B cell (primary cell): ENCODE results near the gene PLCG2. TPM values are rescaled to one million over a fixed set of nuclear protein-coding genes. Genes with fewer than 3 reads are reported as not detected.

Experiments
- ATAC-seq: fragments of 200-7000 bp; cut with Tn5 transposase; one replicate; pipeline ENCODE4 v1.10.0; 2021; ENCODE audit warnings: low read depth, mild to moderate bottlenecking, moderate number of reproducible peaks, moderate library complexity
- CTCF ChIA-PET: fragments of 350-600 bp; sonication (Branson Sonifier 250); formaldehyde crosslinking; loops from one replicate; lab custom pipeline; 2021; ENCODE audit warnings: antibody characterized with exemption, inconsistent platforms; lab: Charles Lee
- POLR2A ChIA-PET: fragments of 350-600 bp; sonication (Branson Sonifier 250); formaldehyde crosslinking; loops from one replicate; lab custom pipeline; 2021; ENCODE audit warnings: antibody characterized with exemption; lab: Charles Lee
- DNase-seq: peaks from one replicate; pipeline ENCODE4 v3.0.0; 2013
- H2AFZ ChIP-seq: 2 replicates; pipeline ENCODE4 v1.6.1; 2012; ENCODE audit warnings: mild to moderate bottlenecking, low read depth, low read length; ENCODE audit not compliant: insufficient read depth, poor library complexity, severe bottlenecking
- H3K27ac ChIP-seq, 2 donors: 1 replicate in 1 of 2; 2 replicates in 1 of 2; pipeline ENCODE4 v1.5.1; 2012 to 2013; ENCODE audit warnings: low read length in 2 of 2, mild to moderate bottlenecking in 2 of 2, moderate library complexity in 1 of 2
- H3K27me3 ChIP-seq, 4 experiments: fragments of 200-600 bp in 1 of 4; sonication (generic) in 1 of 4; replicated peaks in 1 of 4; 1 replicate in 2 of 4; 2 replicates in 2 of 4; pipeline versions ENCODE4 v1.6.1 to v1.7.0; 2013 to 2016; ENCODE audit warnings: low read length in 3 of 4, mild to moderate bottlenecking in 2 of 4, mixed read lengths in 1 of 4, moderate library complexity in 1 of 4; ENCODE audit not compliant: insufficient read depth in 4 of 4, control insufficient read depth in 3 of 4; ENCODE audit errors: control extremely low read depth in 1 of 4
- H3K36me3 ChIP-seq, 2 experiments: replicated peaks in 1 of 2; 1 replicate in 1 of 2; 2 replicates in 1 of 2; pipeline versions ENCODE4 v1.6.1 to v1.7.1; 2013; ENCODE audit warnings: low read length in 1 of 2; ENCODE audit not compliant: insufficient read depth in 2 of 2, control insufficient read depth in 1 of 2; ENCODE audit errors: control extremely low read depth in 1 of 2, extremely low read depth in 1 of 2
- H3K4me1 ChIP-seq, 2 donors: fragments of 200-600 bp in 1 of 2; sonication (generic) in 1 of 2; 1 replicate in 1 of 2; 2 replicates in 1 of 2; pipeline versions ENCODE4 v1.5.1 to v1.6.1; 2013 to 2017; ENCODE audit warnings: low read length in 2 of 2; ENCODE audit not compliant: control insufficient read depth in 2 of 2, insufficient read depth in 2 of 2
- H3K4me2 ChIP-seq: replicated peaks from 2 replicates; pipeline ENCODE3; 2012; ENCODE audit warnings: mild to moderate bottlenecking, low read depth, low read length; ENCODE audit not compliant: poor library complexity, severe bottlenecking
- H3K4me3 ChIP-seq, 5 experiments: fragments of 200-600 bp in 1 of 5; sonication (generic) in 1 of 5; 1 replicate in 3 of 5; 2 replicates in 2 of 5; pipeline versions ENCODE4 v1.5.1 to v1.7.0; 2011 to 2016; ENCODE audit warnings: low read length in 4 of 5, mild to moderate bottlenecking in 4 of 5, low read depth in 2 of 5, control low read depth in 1 of 5, moderate library complexity in 1 of 5; ENCODE audit not compliant: insufficient read depth in 1 of 5; ENCODE audit errors: control extremely low read depth in 1 of 5, extremely low read depth in 1 of 5
- H3K79me2 ChIP-seq: fragments of 200-600 bp; sonication (generic); one replicate; pipeline ENCODE4 v1.6.0; 2016; ENCODE audit warnings: low read length; ENCODE audit not compliant: control insufficient read depth, insufficient read depth
- H3K9ac ChIP-seq: fragments of 200-600 bp; sonication (generic); 2 replicates; pipeline ENCODE4 v1.6.1; 2017; ENCODE audit warnings: mild to moderate bottlenecking, low read length, moderate library complexity
- H3K9me3 ChIP-seq, 3 donors: one replicate each; pipeline versions ENCODE4 v1.6.1 to v1.7.1; 2013; ENCODE audit warnings: low read length in 2 of 3; ENCODE audit not compliant: control insufficient read depth in 2 of 3, insufficient read depth in 1 of 3; ENCODE audit errors: control extremely low read depth in 1 of 3
- H4K20me1 ChIP-seq: 2 replicates; pipeline ENCODE4 v1.6.0; 2012; ENCODE audit warnings: mild to moderate bottlenecking, low read length; ENCODE audit not compliant: insufficient read depth, control insufficient read depth, poor library complexity, severe bottlenecking
- H3K27ac Mint-ChIP-seq: one replicate; pipeline ENCODE4 v1.8.0; 2021; ENCODE audit warnings: mixed read lengths
- H3K27me3 Mint-ChIP-seq: one replicate; pipeline ENCODE4 v1.8.0; 2021; ENCODE audit warnings: mixed read lengths
- H3K4me1 Mint-ChIP-seq: one replicate; pipeline ENCODE4 v1.8.0; 2021; ENCODE audit warnings: mixed read lengths
- H3K4me3 Mint-ChIP-seq: one replicate; pipeline ENCODE4 v1.8.0; 2021; ENCODE audit warnings: mixed read lengths
- H3K9me3 Mint-ChIP-seq: one replicate; pipeline ENCODE4 v1.8.0; 2022; ENCODE audit warnings: mixed read lengths; ENCODE audit not compliant: insufficient read depth
- EZH2 ChIP-seq: IDR thresholded peaks from 2 replicates; pipeline ENCODE4 v1.6.1; 2012; ENCODE audit warnings: borderline replicate concordance, low read depth, mild to moderate bottlenecking, moderate library complexity, low read length; ENCODE audit not compliant: insufficient read depth, poor library complexity, severe bottlenecking
- WGBS: methylation state at CpG from one replicate; pipeline ENCODE4 v1.1.5; 2013; ENCODE audit warnings: missing lambda C conversion rate; ENCODE audit not compliant: insufficient coverage; 5-methylcytosine and 5-hydroxymethylcytosine counted together
- intact Hi-C: fragments of 100-400 bp; cut with micrococcal nuclease; formaldehyde crosslinking; loops from one replicate; pipeline ENCODE4 v1.10.0; 2022
- polyA plus RNA-seq: library from polyadenylated mRNA; depleted of rRNA; stranded (reverse); fragments of >200 nt; gene quantifications from 2 replicates; pipeline ENCODE4 v1.2.3, GENCODE V29; 2012
- total RNA-seq, 2 donors: library from RNA; stranded (reverse); fragments of 120-200 nt in 1 of 2; gene quantifications; 1 replicate in 1 of 2; 2 replicates in 1 of 2; pipeline versions ENCODE4 v1.2.3 to v1.2.4, GENCODE V29; 2013 to 2022
- TF ChIP-seq, protein P1 (sequence below): fragments of 200-600 bp; IDR thresholded peaks from one replicate; pipeline ENCODE4 v1.8.0; 2022; ENCODE audit warnings: antibody characterized with exemption, mild to moderate bottlenecking

Gene PLCG2
- total and polyA plus RNA-seq, 2 donors (not counting 1 experiment from before 2014, with no cell fraction given): 194 to 812 TPM

DNA sequence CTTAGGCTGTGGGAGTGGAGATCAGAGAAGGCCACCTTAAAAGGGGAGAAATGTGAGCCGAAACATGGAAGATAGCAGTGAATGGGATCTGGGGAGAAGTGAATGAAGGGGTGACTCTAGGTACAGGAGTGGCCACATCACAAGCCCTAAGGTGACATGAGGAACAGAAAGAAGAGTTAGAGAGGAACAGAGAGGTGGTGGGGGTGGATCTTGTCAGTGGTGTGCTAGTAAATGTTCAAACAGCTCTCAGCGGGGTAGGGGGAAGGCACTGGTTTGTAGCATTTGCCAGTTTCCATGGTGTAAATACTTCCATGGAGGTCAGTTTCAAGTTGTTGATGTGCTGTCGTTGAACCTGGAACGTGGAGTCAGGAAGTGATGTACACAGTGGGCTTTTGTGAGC lies 141.4 kb downstream of the PLCG2 start:
- no peak for ATAC-seq
- TF ChIP-seq EZH2: no peak
- TF ChIP-seq, protein P1, sequence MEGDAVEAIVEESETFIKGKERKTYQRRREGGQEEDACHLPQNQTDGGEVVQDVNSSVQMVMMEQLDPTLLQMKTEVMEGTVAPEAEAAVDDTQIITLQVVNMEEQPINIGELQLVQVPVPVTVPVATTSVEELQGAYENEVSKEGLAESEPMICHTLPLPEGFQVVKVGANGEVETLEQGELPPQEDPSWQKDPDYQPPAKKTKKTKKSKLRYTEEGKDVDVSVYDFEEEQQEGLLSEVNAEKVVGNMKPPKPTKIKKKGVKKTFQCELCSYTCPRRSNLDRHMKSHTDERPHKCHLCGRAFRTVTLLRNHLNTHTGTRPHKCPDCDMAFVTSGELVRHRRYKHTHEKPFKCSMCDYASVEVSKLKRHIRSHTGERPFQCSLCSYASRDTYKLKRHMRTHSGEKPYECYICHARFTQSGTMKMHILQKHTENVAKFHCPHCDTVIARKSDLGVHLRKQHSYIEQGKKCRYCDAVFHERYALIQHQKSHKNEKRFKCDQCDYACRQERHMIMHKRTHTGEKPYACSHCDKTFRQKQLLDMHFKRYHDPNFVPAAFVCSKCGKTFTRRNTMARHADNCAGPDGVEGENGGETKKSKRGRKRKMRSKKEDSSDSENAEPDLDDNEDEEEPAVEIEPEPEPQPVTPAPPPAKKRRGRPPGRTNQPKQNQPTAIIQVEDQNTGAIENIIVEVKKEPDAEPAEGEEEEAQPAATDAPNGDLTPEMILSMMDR: no peak
- H3K4me1 ChIP-seq: peaks cover 8 to 12% of the 10 kb centered on the region in 2 donors
- no peak for DNase-seq
- Mint-ChIP-seq H3K4me3 (no peak overlapping the region), H3K9me3 (no peaks in the 10 kb centered on the region), H3K27me3 (no peaks in the 10 kb centered on the region), H3K27ac (peak overlapping the region; percentile 27), H3K4me1 (peaks cover 20% of the 10 kb centered on the region)
- peaks cover 8 to 73% of the 10 kb centered on the region in 2 experiments for H3K36me3 ChIP-seq
- H3K9ac ChIP-seq: no peak overlapping the region
- intact Hi-C loops: no loop called here
- no peak overlapping the region for H2AFZ ChIP-seq
- peaks cover 14% of the 10 kb centered on the region for H3K79me2 ChIP-seq
- peaks cover 28% of the 10 kb centered on the region for H4K20me1 ChIP-seq
- 84% methylated on average over 4 of the region's 4 CpGs for WGBS
- H3K9me3 ChIP-seq: no peaks in the 10 kb centered on the region
- no peaks in the 10 kb centered on the region for H3K27me3 ChIP-seq
- H3K4me3 ChIP-seq: no peak overlapping the region
- H3K4me2 ChIP-seq: no peak overlapping the region
- H3K27ac ChIP-seq: peak overlapping the region in 1 of 2 donors; percentile 12
- POLR2A ChIA-PET: no interaction called here
- CTCF ChIA-PET: no interaction called here

- H3K4me3 Mint-ChIP-seq: no peak overlapping the region
- no peak overlapping the region for H3K27ac Mint-ChIP-seq
- intact Hi-C loops: no loop called here
- ATAC-seq: no peak
- WGBS: 92% methylated on average over 11 of the region's 12 CpGs
- Histone ChIP-seq H4K20me1 (peaks cover 35% of the 10 kb centered on the region), H3K27ac (no peak overlapping the region), H3K27me3 (no peaks in the 10 kb centered on the region), H2AFZ (no peak overlapping the region), H3K4me2 (no peak overlapping the region), H3K9ac (no peak overlapping the region), H3K79me2 (peaks cover 20% of the 10 kb centered on the region), H3K9me3 (no peaks in the 10 kb centered on the region), H3K36me3 (peaks cover 8 to 76% of the 10 kb centered on the region in 2 experiments), H3K4me3 (no peak overlapping the region), H3K4me1 (peaks cover 8 to 12% of the 10 kb centered on the region in 2 donors)
- ChIA-PET CTCF (no interaction called here), POLR2A (no interaction called here)
- H3K27me3 Mint-ChIP-seq: no peaks in the 10 kb centered on the region
- TF ChIP-seq, protein P1: no peak
- no peak for TF ChIP-seq EZH2
- H3K4me1 Mint-ChIP-seq: peaks cover 20% of the 10 kb centered on the region
- H3K9me3 Mint-ChIP-seq: no peaks in the 10 kb centered on the region
- no peak for DNase-seq
Measured at GRCh38 chr16:81921085-81921814, 142.2 kb downstream of the PLCG2 start.
